ENCODE results near the gene TM9SF1. TPM values are rescaled to one million over a fixed set of nuclear protein-coding genes. Genes with fewer than 3 reads are reported as not detected.

Gene TM9SF1
- total and polyA plus RNA-seq, 4 donors: 30.7 to 62.9 (median 36.7) TPM

DNA sequence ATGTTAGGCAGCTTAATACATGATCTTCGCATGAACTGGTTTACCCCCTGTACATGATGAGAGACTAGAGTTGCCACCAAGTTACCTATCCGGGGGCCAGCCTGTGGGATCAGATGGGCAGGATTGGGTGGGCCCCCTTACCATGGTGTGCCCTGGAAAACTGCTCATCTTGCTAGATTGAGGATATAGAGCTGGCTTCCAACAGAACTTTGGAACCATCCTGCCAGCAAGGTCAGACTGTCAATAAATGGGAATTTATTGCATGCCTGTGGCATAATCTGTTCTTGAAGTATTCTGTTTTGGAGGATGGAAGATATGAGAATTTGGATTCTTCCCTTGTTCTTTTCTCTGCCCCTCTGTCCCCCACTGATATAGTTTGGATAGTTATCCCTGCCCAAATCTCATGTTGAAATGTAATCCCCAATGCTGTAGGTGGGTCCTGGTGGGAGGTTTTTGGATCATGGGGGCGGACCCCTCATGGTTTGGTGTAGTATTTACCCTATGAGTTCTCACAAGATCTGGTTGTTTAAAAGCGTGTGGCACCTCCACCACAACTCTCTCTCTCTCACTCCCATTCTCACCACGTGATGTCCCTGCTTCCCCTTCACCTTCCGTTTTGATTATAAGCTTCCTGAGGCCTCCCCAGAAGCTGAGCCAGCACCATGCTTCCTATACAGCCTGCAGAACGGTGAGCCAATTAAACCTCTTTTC, 3.7 kb upstream of the TM9SF1 start:
- DNase-seq (ENCODE audit: low read depth in 4 of 6, low spot score in 6 of 6): no peak
- H3K27ac ChIP-seq (ENCODE audit: low read depth, low read length): no peak overlapping the region
- WGBS (ENCODE audit: insufficient coverage): 100% methylated on average over 2 of the region's 7 CpGs
- H3K27me3 ChIP-seq (ENCODE audit: control insufficient read depth, insufficient read depth, low read length): no peaks in the 10 kb centered on the region
- peaks cover 3% of the 10 kb centered on the region for H3K36me3 ChIP-seq (ENCODE audit: control insufficient read depth, insufficient read depth, low read length)
- H3K9me3 ChIP-seq (ENCODE audit: control insufficient read depth, insufficient read depth, low read length): no peaks in the 10 kb centered on the region
- no peak overlapping the region for H3K4me3 ChIP-seq (ENCODE audit: low read depth, low read length)
- peaks cover 13% of the 10 kb centered on the region for H3K4me1 ChIP-seq (ENCODE audit: control insufficient read depth, insufficient read depth, low read length)

GRCh38 chr14:24197056-24197450, 1.8 kb upstream of the TM9SF1 start:
- Histone ChIP-seq H3K9me3 (ENCODE audit: control insufficient read depth, insufficient read depth, low read length) (no peaks in the 10 kb centered on the region), H3K27ac (ENCODE audit: low read depth, low read length) (no peak overlapping the region), H3K4me3 (ENCODE audit: low read depth, low read length) (no peak overlapping the region), H3K27me3 (ENCODE audit: control insufficient read depth, insufficient read depth, low read length) (no peaks in the 10 kb centered on the region), H3K4me1 (ENCODE audit: control insufficient read depth, insufficient read depth, low read length) (peaks cover 13% of the 10 kb centered on the region), H3K36me3 (ENCODE audit: control insufficient read depth, insufficient read depth, low read length) (peaks cover 16% of the 10 kb centered on the region)
- DNase-seq (ENCODE audit: low read depth in 4 of 6, low spot score in 6 of 6): no peak
- 67% methylated on average over 1 of the region's 2 CpGs for WGBS (ENCODE audit: insufficient coverage)

- Histone ChIP-seq H3K4me3 (ENCODE audit: low read depth, low read length) (peak overlapping the region; percentile 90), H3K27ac (ENCODE audit: low read depth, low read length) (peak overlapping the region; percentile 96), H3K4me1 (ENCODE audit: control insufficient read depth, insufficient read depth, low read length) (peaks cover 13% of the 10 kb centered on the region), H3K27me3 (ENCODE audit: control insufficient read depth, insufficient read depth, low read length) (no peaks in the 10 kb centered on the region), H3K9me3 (ENCODE audit: control insufficient read depth, insufficient read depth, low read length) (no peaks in the 10 kb centered on the region), H3K36me3 (ENCODE audit: control insufficient read depth, insufficient read depth, low read length) (peaks cover 17% of the 10 kb centered on the region)
- no peak for DNase-seq (ENCODE audit: low read depth in 4 of 6, low spot score in 6 of 6)
- 20% methylated on average over 16 of the region's 33 CpGs for WGBS (ENCODE audit: insufficient coverage)
Observed at GRCh38 chr14:24196071-24197055, 1.1 kb upstream of the TM9SF1 start.

- 68% methylated on average over 7 of the region's 8 CpGs for WGBS (ENCODE audit: insufficient coverage)
- Histone ChIP-seq H3K27ac (ENCODE audit: low read depth, low read length) (peak overlapping the region; percentile 96), H3K4me3 (ENCODE audit: low read depth, low read length) (peak overlapping the region; percentile 90), H3K9me3 (ENCODE audit: control insufficient read depth, insufficient read depth, low read length) (no peaks in the 10 kb centered on the region), H3K4me1 (ENCODE audit: control insufficient read depth, insufficient read depth, low read length) (peaks cover 13% of the 10 kb centered on the region), H3K36me3 (ENCODE audit: control insufficient read depth, insufficient read depth, low read length) (peaks cover 25% of the 10 kb centered on the region), H3K27me3 (ENCODE audit: control insufficient read depth, insufficient read depth, low read length) (no peaks in the 10 kb centered on the region)
- DNase-seq (ENCODE audit: low read depth in 4 of 6, low spot score in 6 of 6): no peak
Observed at GRCh38 chr14:24194873-24195185, 412 bp downstream of the TM9SF1 start.

DNA sequence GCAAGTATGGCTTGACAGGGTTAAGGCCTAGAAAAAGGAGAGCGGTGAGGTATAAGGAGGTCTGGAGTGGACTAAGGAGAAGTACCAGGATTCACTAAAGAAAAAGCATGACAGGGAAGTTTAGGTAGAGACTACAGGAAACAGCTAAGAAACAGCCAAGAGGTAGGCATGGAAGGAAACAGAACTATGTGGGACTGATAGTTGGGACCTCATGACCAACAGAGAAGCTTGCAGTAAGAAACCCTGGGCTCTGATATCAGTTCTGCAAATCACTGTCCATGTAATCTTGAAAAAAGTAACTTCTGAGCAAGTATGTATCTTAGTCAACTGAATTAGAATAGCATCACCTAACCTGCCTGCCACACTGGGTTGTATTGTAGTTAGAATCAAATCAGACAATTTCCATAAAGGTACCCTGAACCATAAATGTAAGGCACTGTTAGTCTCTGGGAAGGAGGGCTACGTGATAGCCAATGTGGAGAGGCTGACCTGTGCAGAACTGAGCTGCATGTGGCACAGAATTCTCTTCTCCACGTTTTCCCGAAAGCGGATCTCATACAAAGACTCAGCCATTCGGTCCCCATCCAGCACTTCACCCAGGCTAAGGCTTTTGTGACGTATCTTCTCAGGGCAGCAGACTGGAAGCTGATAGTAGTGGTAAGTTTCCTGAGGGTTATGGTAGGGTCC, 912 bp downstream of the TM9SF1 start:
- Histone ChIP-seq H3K4me1 (ENCODE audit: control insufficient read depth, insufficient read depth, low read length) (peaks cover 16% of the 10 kb centered on the region), H3K4me3 (ENCODE audit: low read depth, low read length) (peak overlapping the region; percentile 90), H3K9me3 (ENCODE audit: control insufficient read depth, insufficient read depth, low read length) (no peaks in the 10 kb centered on the region), H3K27me3 (ENCODE audit: control insufficient read depth, insufficient read depth, low read length) (no peaks in the 10 kb centered on the region), H3K36me3 (ENCODE audit: control insufficient read depth, insufficient read depth, low read length) (peaks cover 29% of the 10 kb centered on the region), H3K27ac (ENCODE audit: low read depth, low read length) (no peak overlapping the region)
- no peak for DNase-seq (ENCODE audit: low read depth in 4 of 6, low spot score in 6 of 6)
- WGBS (ENCODE audit: insufficient coverage): 88% methylated on average over 4 of the region's 7 CpGs

DNA sequence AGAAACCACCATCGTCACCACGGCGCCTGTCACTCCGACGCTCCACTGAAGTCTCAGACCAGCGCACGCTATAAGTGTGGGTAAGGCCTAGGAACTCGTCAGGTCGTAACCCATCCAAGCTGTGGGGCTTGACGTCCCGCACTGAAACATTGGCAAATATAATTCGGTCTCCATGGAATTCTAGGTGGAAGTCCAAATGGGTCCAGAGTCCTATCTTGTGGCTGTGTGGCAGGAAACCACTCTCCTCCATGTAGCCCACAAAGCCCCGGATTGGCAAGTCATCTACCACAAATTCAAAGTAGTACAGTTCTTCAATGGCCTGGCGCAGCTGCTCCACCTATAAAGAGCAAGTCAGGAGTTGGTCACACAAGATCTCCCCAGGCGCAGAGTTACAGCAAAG, 2.3 kb downstream of the TM9SF1 start:
- peaks cover 34% of the 10 kb centered on the region for H3K36me3 ChIP-seq (ENCODE audit: control insufficient read depth, insufficient read depth, low read length)
- no peaks in the 10 kb centered on the region for H3K9me3 ChIP-seq (ENCODE audit: control insufficient read depth, insufficient read depth, low read length)
- no peaks in the 10 kb centered on the region for H3K27me3 ChIP-seq (ENCODE audit: control insufficient read depth, insufficient read depth, low read length)
- 96% methylated on average over 13 of the region's 15 CpGs for WGBS (ENCODE audit: insufficient coverage)
- peaks cover 30% of the 10 kb centered on the region for H3K4me1 ChIP-seq (ENCODE audit: control insufficient read depth, insufficient read depth, low read length)
- DNase-seq (ENCODE audit: low read depth in 4 of 6, low spot score in 6 of 6): no peak
- H3K27ac ChIP-seq (ENCODE audit: low read depth, low read length): no peak overlapping the region
- H3K4me3 ChIP-seq (ENCODE audit: low read depth, low read length): no peak overlapping the region

DNA sequence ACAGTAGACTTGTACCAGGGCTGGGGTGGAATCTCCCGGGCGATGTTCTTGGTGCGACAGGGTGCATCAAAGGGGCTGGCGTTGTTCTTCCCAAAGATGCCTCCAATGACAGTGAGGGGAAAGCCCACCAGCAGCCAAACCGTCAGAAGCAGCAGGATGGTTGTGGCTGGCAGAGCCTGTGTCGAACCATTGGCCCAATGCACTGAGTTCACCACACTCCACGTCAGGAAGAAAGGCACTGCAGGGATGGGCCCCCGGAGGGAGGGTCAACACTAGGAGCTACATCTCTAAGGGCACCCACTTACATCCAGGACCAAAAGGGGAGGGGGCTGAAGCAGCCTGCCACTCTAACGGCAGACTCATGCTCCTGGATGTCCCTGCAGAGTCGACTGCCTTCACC, 4.8 kb downstream of the TM9SF1 start:
- Histone ChIP-seq H3K4me3 (ENCODE audit: low read depth, low read length) (no peak overlapping the region), H3K36me3 (ENCODE audit: control insufficient read depth, insufficient read depth, low read length) (peaks cover 57% of the 10 kb centered on the region), H3K27ac (ENCODE audit: low read depth, low read length) (no peak overlapping the region), H3K27me3 (ENCODE audit: control insufficient read depth, insufficient read depth, low read length) (no peaks in the 10 kb centered on the region), H3K9me3 (ENCODE audit: control insufficient read depth, insufficient read depth, low read length) (no peaks in the 10 kb centered on the region), H3K4me1 (ENCODE audit: control insufficient read depth, insufficient read depth, low read length) (peaks cover 35% of the 10 kb centered on the region)
- WGBS (ENCODE audit: insufficient coverage): 93% methylated on average over 5 of the region's 10 CpGs
- DNase-seq (ENCODE audit: low read depth in 4 of 6, low spot score in 6 of 6): no peak

DNA sequence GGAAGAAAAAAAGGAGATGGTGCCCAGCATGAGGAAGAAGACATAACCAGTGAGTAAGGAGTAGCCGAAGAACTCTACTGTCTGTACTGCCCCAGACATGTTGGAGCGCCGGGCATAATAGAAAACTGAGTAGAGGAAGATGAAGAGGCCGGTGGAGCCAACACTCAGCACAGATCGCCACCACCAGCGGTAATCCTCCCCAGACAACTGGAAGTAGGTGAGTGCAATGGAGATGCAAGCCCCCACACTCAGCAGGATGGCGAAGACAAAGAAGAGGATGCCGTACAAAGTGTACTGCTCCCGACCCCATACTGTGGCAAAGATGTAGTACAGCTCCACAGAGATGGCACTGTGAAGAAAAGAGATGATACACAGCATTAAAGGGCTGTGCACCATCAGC, 5.8 kb downstream of the TM9SF1 start:
- DNase-seq (ENCODE audit: low read depth in 4 of 6, low spot score in 6 of 6): no peak
- Histone ChIP-seq H3K4me1 (ENCODE audit: control insufficient read depth, insufficient read depth, low read length) (peaks cover 28% of the 10 kb centered on the region), H3K4me3 (ENCODE audit: low read depth, low read length) (no peak overlapping the region), H3K36me3 (ENCODE audit: control insufficient read depth, insufficient read depth, low read length) (peaks cover 67% of the 10 kb centered on the region), H3K9me3 (ENCODE audit: control insufficient read depth, insufficient read depth, low read length) (no peaks in the 10 kb centered on the region), H3K27me3 (ENCODE audit: control insufficient read depth, insufficient read depth, low read length) (no peaks in the 10 kb centered on the region), H3K27ac (ENCODE audit: low read depth, low read length) (peak overlapping the region; percentile 29)
- 96% methylated on average over 7 of the region's 9 CpGs for WGBS (ENCODE audit: insufficient coverage)

- Histone ChIP-seq H3K27ac (ENCODE audit: low read depth, low read length) (peak overlapping the region; percentile 29), H3K4me3 (ENCODE audit: low read depth, low read length) (peak overlapping the region; percentile 79)
Observed at GRCh38 chr14:24189059-24189375, 6.2 kb downstream of the TM9SF1 start.

More at GRCh38 chr14:24189059-24189375, 6.2 kb downstream of the TM9SF1 start:
- no peak for DNase-seq (ENCODE audit: low read depth in 4 of 6, low spot score in 6 of 6)
- no peaks in the 10 kb centered on the region for H3K9me3 ChIP-seq (ENCODE audit: control insufficient read depth, insufficient read depth, low read length)
- peaks cover 28% of the 10 kb centered on the region for H3K4me1 ChIP-seq (ENCODE audit: control insufficient read depth, insufficient read depth, low read length)
- no peaks in the 10 kb centered on the region for H3K27me3 ChIP-seq (ENCODE audit: control insufficient read depth, insufficient read depth, low read length)
- H3K36me3 ChIP-seq (ENCODE audit: control insufficient read depth, insufficient read depth, low read length): peaks cover 71% of the 10 kb centered on the region
- no CpG with 5 or more reads among the region's 3 CpGs for WGBS (ENCODE audit: insufficient coverage)

Data from spinal cord (tissue), 10 donors.